Neural progenitor cell (in vitro differentiated cells): ENCODE measurements around the gene ERC2. TPM values are rescaled to one million over a fixed set of nuclear protein-coding genes. Genes with fewer than 3 reads are reported as not detected.

Experiments used
- DNase-seq: peaks from one replicate; pipeline ENCODE4 v3.0.0-alpha.2; 2016; ENCODE audit warnings: low spot score
- H2AFZ ChIP-seq: fragments of 200-600 bp; sonication (generic); replicated peaks from 2 replicates; pipeline ENCODE4 v1.6.1; 2016; ENCODE audit warnings: antibody characterized with exemption
- H3F3A ChIP-seq: fragments of 200-600 bp; sonication (generic); 2 replicates; pipeline ENCODE4 v1.6.1; 2016; ENCODE audit warnings: antibody characterized with exemption, low read depth
- H3K27ac ChIP-seq: fragments of 200-600 bp; sonication (generic); 2 replicates; pipeline ENCODE4 v1.5.1; 2016; ENCODE audit warnings: mild to moderate bottlenecking
- H3K27me3 ChIP-seq: fragments of 200-600 bp; sonication (generic); 2 replicates; pipeline ENCODE4 v1.6.1; 2016; ENCODE audit warnings: mild to moderate bottlenecking, moderate library complexity
- H3K36me3 ChIP-seq: fragments of 200-600 bp; sonication (generic); 2 replicates; pipeline ENCODE4 v1.5.1; 2016
- H3K4me1 ChIP-seq: fragments of 200-600 bp; sonication (generic); 2 replicates; pipeline ENCODE4 v1.6.1; 2016; ENCODE audit warnings: mixed run types
- H3K4me2 ChIP-seq: fragments of 200-600 bp; sonication (generic); 2 replicates; pipeline ENCODE4 v1.6.1; 2016
- H3K4me3 ChIP-seq: fragments of 200-600 bp; sonication (generic); 2 replicates; pipeline ENCODE4 v1.5.1; 2016
- H3K79me2 ChIP-seq: fragments of 200-600 bp; sonication (generic); 2 replicates; pipeline ENCODE4 v1.6.1; 2016; ENCODE audit warnings: low read depth
- H3K9ac ChIP-seq: fragments of 200-600 bp; sonication (generic); 2 replicates; pipeline ENCODE4 v1.6.1; 2016
- H3K9me3 ChIP-seq: fragments of 200-600 bp; sonication (generic); 2 replicates; pipeline ENCODE4 v1.5.1; 2016; ENCODE audit warnings: low read depth
- H4K20me1 ChIP-seq: fragments of 200-600 bp; sonication (generic); 2 replicates; pipeline ENCODE4 v1.6.1; 2016; ENCODE audit warnings: low read depth
- H3K27ac Mint-ChIP-seq: 3 replicates; pipeline ENCODE4 v1.8.0; 2021; ENCODE audit warnings: mixed read lengths
- H3K27me3 Mint-ChIP-seq: 2 replicates; pipeline ENCODE4 v1.8.0; 2022; ENCODE audit warnings: low read depth, mild to moderate bottlenecking, inconsistent platforms, moderate library complexity, mixed read lengths; ENCODE audit not compliant: insufficient read depth
- H3K36me3 Mint-ChIP-seq: 3 replicates; pipeline ENCODE4 v1.8.0; 2021; ENCODE audit warnings: mixed read lengths
- H3K4me1 Mint-ChIP-seq: 3 replicates; pipeline ENCODE4 v1.8.0; 2021; ENCODE audit warnings: mixed read lengths
- H3K4me3 Mint-ChIP-seq: 3 replicates; pipeline ENCODE4 v1.8.0; 2021; ENCODE audit warnings: mild to moderate bottlenecking, moderate library complexity, mixed read lengths
- H3K9me3 Mint-ChIP-seq: 3 replicates; pipeline ENCODE4 v1.8.0; 2020; ENCODE audit warnings: mixed read lengths
- CTCF ChIP-seq: fragments of 200-600 bp; sonication (generic); IDR thresholded peaks from 2 replicates; pipeline ENCODE4 v1.5.1; 2017; ENCODE audit warnings: antibody characterized with exemption, mild to moderate bottlenecking
- EZH2 ChIP-seq: fragments of 200-600 bp; sonication (generic); IDR thresholded peaks from 2 replicates; pipeline ENCODE4 v1.6.1; 2017; ENCODE audit warnings: antibody characterized with exemption, mild to moderate bottlenecking, moderate library complexity
- EZH2phosphoT487 ChIP-seq: fragments of 200-600 bp; sonication (generic); IDR thresholded peaks from 2 replicates; pipeline ENCODE4 v1.6.1; 2017; ENCODE audit warnings: antibody characterized with exemption
- total RNA-seq: library from RNA; depleted of rRNA; stranded (reverse); fragments of >200 nt; gene quantifications from 2 replicates; pipeline ENCODE4 v1.2.3, GENCODE V29; 2015; ENCODE audit warnings: low replicate concordance

Gene ERC2
- total RNA-seq, 1 donor from 2014 or later = 24.8 TPM

GRCh38 chr3:56051052-56051451 is 417.2 kb downstream of the ERC2 start:
- H3K9me3 Mint-ChIP-seq = no peaks in the 10 kb centered on the region
- TF ChIP-seq EZH2 (no peak), EZH2phosphoT487 (no peak), CTCF (no peak)
- H3K4me1 Mint-ChIP-seq = peaks cover 6% of the 10 kb centered on the region

GRCh38 chr3:56048946-56049345 is 419.3 kb downstream of the ERC2 start:
- no peak overlapping the region for H3K4me2 ChIP-seq
- H3F3A ChIP-seq = peaks cover 2% of the 10 kb centered on the region
- H3K27ac ChIP-seq = no peak overlapping the region
- no peak overlapping the region for H3K9ac ChIP-seq
- Mint-ChIP-seq H3K9me3 (no peaks in the 10 kb centered on the region), H3K4me3 (no peak overlapping the region), H3K4me1 (no peaks in the 10 kb centered on the region), H3K27ac (no peak overlapping the region), H3K36me3 (no peaks in the 10 kb centered on the region), H3K27me3 (peaks cover 3% of the 10 kb centered on the region)
- no peak overlapping the region for H3K4me3 ChIP-seq
- H3K27me3 ChIP-seq = no peaks in the 10 kb centered on the region
- TF ChIP-seq CTCF (no peak), EZH2 (no peak), EZH2phosphoT487 (no peak)
- no peak for DNase-seq
- H3K36me3 ChIP-seq = no peaks in the 10 kb centered on the region
- no peaks in the 10 kb centered on the region for H4K20me1 ChIP-seq
- peaks cover 4% of the 10 kb centered on the region for H3K4me1 ChIP-seq
- no peaks in the 10 kb centered on the region for H3K79me2 ChIP-seq
- no peak overlapping the region for H2AFZ ChIP-seq
- H3K9me3 ChIP-seq = no peaks in the 10 kb centered on the region

More at GRCh38 chr3:56051052-56051451, 417.2 kb downstream of the ERC2 start:
- Mint-ChIP-seq H3K4me3 (no peak overlapping the region), H3K36me3 (no peaks in the 10 kb centered on the region), H3K27me3 (peaks cover 3% of the 10 kb centered on the region), H3K27ac (no peak overlapping the region)
- Histone ChIP-seq H3K4me1 (peaks cover 17% of the 10 kb centered on the region), H3K36me3 (no peaks in the 10 kb centered on the region), H3K27me3 (no peaks in the 10 kb centered on the region), H3K4me3 (no peak overlapping the region), H3F3A (no peaks in the 10 kb centered on the region), H3K27ac (no peak overlapping the region), H2AFZ (no peak overlapping the region), H3K4me2 (no peak overlapping the region), H3K9ac (no peak overlapping the region), H3K9me3 (no peaks in the 10 kb centered on the region), H3K79me2 (no peaks in the 10 kb centered on the region), H4K20me1 (no peaks in the 10 kb centered on the region)
- DNase-seq = no peak

DNA sequence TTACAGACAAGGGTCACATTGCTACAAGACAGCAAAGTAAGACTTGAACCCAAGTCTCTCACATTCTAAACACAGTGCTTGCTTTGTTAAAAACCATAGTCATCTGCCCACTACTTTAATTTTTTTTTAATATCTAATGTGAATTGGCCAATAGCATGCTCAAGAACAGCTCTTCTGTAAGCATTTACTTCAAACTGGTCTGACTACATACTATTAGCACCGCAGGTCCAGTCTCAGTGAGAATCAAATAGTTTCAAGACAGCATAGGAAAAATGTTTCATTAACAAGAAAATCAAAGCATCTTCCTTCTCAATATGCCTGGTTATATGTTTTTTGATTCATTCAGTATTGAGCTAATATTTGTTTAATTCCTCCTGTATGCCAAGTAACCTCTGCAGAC is 419.9 kb downstream of the ERC2 start:
- Histone ChIP-seq H3K4me2 (no peak overlapping the region), H3K27me3 (no peaks in the 10 kb centered on the region), H4K20me1 (no peaks in the 10 kb centered on the region), H3K27ac (no peak overlapping the region), H3K4me3 (no peak overlapping the region), H2AFZ (no peak overlapping the region), H3F3A (peaks cover 9% of the 10 kb centered on the region), H3K79me2 (no peaks in the 10 kb centered on the region), H3K9ac (no peak overlapping the region), H3K4me1 (peaks cover 10% of the 10 kb centered on the region), H3K36me3 (no peaks in the 10 kb centered on the region), H3K9me3 (no peaks in the 10 kb centered on the region)
- no peak overlapping the region for H3K4me3 Mint-ChIP-seq
- H3K27me3 Mint-ChIP-seq = peaks cover 3% of the 10 kb centered on the region
- no peak for DNase-seq
- no peaks in the 10 kb centered on the region for H3K9me3 Mint-ChIP-seq
- no peaks in the 10 kb centered on the region for H3K36me3 Mint-ChIP-seq
- H3K27ac Mint-ChIP-seq = no peak overlapping the region
- TF ChIP-seq CTCF (no peak), EZH2 (no peak), EZH2phosphoT487 (no peak)
- no peaks in the 10 kb centered on the region for H3K4me1 Mint-ChIP-seq
